ENCODE measurements around the gene STXBP3. TPM values are rescaled to one million over a fixed set of nuclear protein-coding genes. Genes with fewer than 3 reads are reported as not detected.

STXBP3 gene
- total and polyA plus RNA-seq, 2 of the 8 experiments (the other 6 are each of a cell fraction or from before 2014, with no cell fraction given): 6.0 to 38.5 TPM

GRCh38 chr1:108848806-108849205 lies 102.3 kb downstream of the STXBP3 start:
- Histone ChIP-seq H3K9ac (replicated peaks in 1 of 4; ENCODE audit: extremely low read depth in 1 of 4, low read depth in 3 of 4, low read length in 3 of 4) (no peak overlapping the region), H3K14ac (ENCODE audit: insufficient read length) (no peak overlapping the region), H3K27ac (ENCODE audit: low read depth, low read length) (no peak overlapping the region), H3K27me3 (replicated peaks in 1 of 4; ENCODE audit: control insufficient read depth in 3 of 4, extremely low read depth in 1 of 4, insufficient read depth in 3 of 4, low read length in 3 of 4) (no peaks in the 10 kb centered on the region), H3K18ac (ENCODE audit: extremely low read depth, low read length) (no peak overlapping the region), H2BK12ac (ENCODE audit: low read depth, low read length) (no peak overlapping the region), H2AFZ (ENCODE audit: low read length) (no peak overlapping the region), H4K20me1 (replicated peaks in 1 of 2; ENCODE audit: control insufficient read depth in 1 of 2, insufficient read depth in 2 of 2, low read length in 2 of 2) (no peaks in the 10 kb centered on the region), H3K4ac (replicated peaks; ENCODE audit: insufficient read length, low read depth, low read length) (no peak overlapping the region), H2BK20ac (ENCODE audit: low read length) (no peak overlapping the region), H3K4me3 (ENCODE audit: extremely low read depth in 1 of 4, insufficient read depth in 2 of 4, low read depth in 3 of 4, low read length in 4 of 4) (no peak overlapping the region), H4K91ac (replicated peaks; ENCODE audit: insufficient read length, low read length) (no peak overlapping the region), H4K5ac (ENCODE audit: insufficient read length, low read depth, low read length) (no peak overlapping the region), H3K56ac (replicated peaks; ENCODE audit: insufficient read length, low read depth, low read length) (no peak overlapping the region), H3K23ac (ENCODE audit: insufficient read length) (no peak overlapping the region), H3K9me3 (ENCODE audit: insufficient read depth in 2 of 2, low read depth in 1 of 2, low read length in 1 of 2) (no peaks in the 10 kb centered on the region), H2BK15ac (ENCODE audit: low read length) (no peak overlapping the region), H2BK5ac (ENCODE audit: low read depth, low read length) (no peak overlapping the region), H3K4me2 (ENCODE audit: insufficient read depth in 1 of 2, low read depth in 2 of 2, low read length in 2 of 2) (no peak overlapping the region), H2AK5ac (ENCODE audit: low read depth, low read length) (no peak overlapping the region), H3K4me1 (replicated peaks in 1 of 4; ENCODE audit: control insufficient read depth in 3 of 4, insufficient read depth in 4 of 4, low read length in 3 of 4) (no peaks in the 10 kb centered on the region), H3K36me3 (ENCODE audit: control insufficient read depth in 2 of 4, insufficient read depth in 4 of 4, low read length in 3 of 4) (no peaks in the 10 kb centered on the region), H4K8ac (ENCODE audit: extremely low read depth, insufficient read depth, low read length) (no peak overlapping the region), H3K79me2 (ENCODE audit: control insufficient read depth in 1 of 2, insufficient read depth in 2 of 2, low read length in 2 of 2) (no peaks in the 10 kb centered on the region), H3K23me2 (ENCODE audit: low read depth, low read length) (no peaks in the 10 kb centered on the region), H3K79me1 (ENCODE audit: low read depth, low read length) (no peaks in the 10 kb centered on the region), H2BK120ac (replicated peaks; ENCODE audit: low read depth, low read length) (no peak overlapping the region)
- no peak for DNase-seq (ENCODE audit: low read depth in 1 of 2, low spot score in 2 of 2)
- CTCF ChIA-PET (ENCODE audit: partially characterized antibody): interaction anchor here (0.8 kb wide), 1 partner anchor 13 kb away, joined by 3 read pairs; no protein-coding TSS in a partner anchor
- no peak for FAIRE-seq
- POLR2A ChIA-PET (ENCODE audit: partially characterized antibody): interaction anchor here (0.8 kb wide), 1 partner anchor 20 kb away, joined by 3 read pairs; no protein-coding TSS in a partner anchor
- TF ChIP-seq TCF12 (IDR thresholded peaks at IDR 0.05; ENCODE audit: low read depth, low read length): no peak
- TF ChIP-seq E2F6 (IDR thresholded peaks at IDR 0.05): no peak
- no peak for TF ChIP-seq ZNF274 (IDR thresholded peaks at IDR 0.05; ENCODE audit: borderline replicate concordance, extremely low read depth, low read length)
- TF ChIP-seq GTF2F1 (IDR thresholded peaks at IDR 0.05; ENCODE audit: borderline replicate concordance, low read depth, low read length): no peak
- TF ChIP-seq KDM4A (IDR thresholded peaks at IDR 0.05; ENCODE audit: low read depth, low read length, severe bottlenecking): no peak
- TF ChIP-seq BCL11A (IDR thresholded peaks at IDR 0.05; ENCODE audit: low read depth in 2 of 2, low read length in 2 of 2): no peak
- no peak for TF ChIP-seq POU5F1 (IDR thresholded peaks at IDR 0.05; ENCODE audit: low read depth, low read length)
- no peak for TF ChIP-seq TBP (IDR thresholded peaks at IDR 0.05; ENCODE audit: low read depth, low read length)
- TF ChIP-seq POLR2A (IDR thresholded peaks at IDR 0.05; ENCODE audit: control extremely low read depth in 1 of 2, low read depth in 2 of 2, low read length in 2 of 2): no peak
- no peak for TF ChIP-seq SUZ12 (IDR thresholded peaks at IDR 0.05; ENCODE audit: low read length)
- TF ChIP-seq CTCF (IDR thresholded peaks at IDR 0.05; ENCODE audit: control extremely low read depth in 1 of 3, insufficient read depth in 1 of 3, low read depth in 1 of 3, low read length in 3 of 3): no peak
- no peak for TF ChIP-seq HDAC2 (IDR thresholded peaks at IDR 0.05; ENCODE audit: borderline replicate concordance in 1 of 2, low read depth in 2 of 2, low read length in 2 of 2)
- no peak for TF ChIP-seq SIX5 (IDR thresholded peaks at IDR 0.05; ENCODE audit: low read depth, low read length)
